SU-DHL-6 (cell line): ENCODE measurements around the gene USP25.

Experiments used
- H2AFZ ChIP-seq: fragments of 200-600 bp; sonication (generic); 2 replicates; pipeline ENCODE4 v1.6.1; 2014; ENCODE audit warnings: low read depth, mild to moderate bottlenecking, moderate library complexity, mixed read lengths, antibody characterized with exemption, low read length; ENCODE audit not compliant: severe bottlenecking
- H3F3A ChIP-seq: fragments of 200-600 bp; shearing (Covaris generic); 2 replicates; pipeline ENCODE4 v1.6.0; 2016; ENCODE audit warnings: antibody characterized with exemption, mild to moderate bottlenecking; ENCODE audit not compliant: insufficient read depth
- H3K27ac ChIP-seq: fragments of 200-600 bp; sonication (generic); 2 replicates; pipeline ENCODE4 v1.5.1; 2016; ENCODE audit warnings: low read depth, mild to moderate bottlenecking, low read length, moderate library complexity, mixed read lengths
- H3K27me3 ChIP-seq: fragments of 200-600 bp; sonication (generic), shearing (Covaris generic); 2 replicates; pipeline ENCODE4 v1.6.0; 2014; ENCODE audit warnings: mild to moderate bottlenecking, low read length
- H3K36me3 ChIP-seq: fragments of 200-600 bp; sonication (generic); 2 replicates; pipeline ENCODE4 v1.6.1; 2014; ENCODE audit warnings: mild to moderate bottlenecking, low read length, mixed read lengths
- H3K4me2 ChIP-seq: fragments of 300-600, 200-600 bp; shearing (Covaris generic), sonication (generic); 2 replicates; pipeline ENCODE4 v1.6.0; 2014; ENCODE audit warnings: low read length, low read depth, mild to moderate bottlenecking; ENCODE audit not compliant: poor library complexity, severe bottlenecking
- H3K4me3 ChIP-seq: fragments of 200-600 bp; sonication (generic); 2 replicates; pipeline ENCODE4 v1.5.1; 2014; ENCODE audit warnings: antibody characterized with exemption, low read length, mild to moderate bottlenecking, mixed read lengths; ENCODE audit not compliant: insufficient read depth, poor library complexity, severe bottlenecking
- H3K79me2 ChIP-seq: fragments of 200-600 bp; sonication (generic); 2 replicates; pipeline ENCODE4 v1.6.1; 2014; ENCODE audit warnings: mild to moderate bottlenecking, low read length, moderate library complexity; ENCODE audit not compliant: insufficient read depth
- H3K9ac ChIP-seq: fragments of 200-600 bp; sonication (generic); 2 replicates; pipeline ENCODE4 v1.7.0; 2014; ENCODE audit warnings: mild to moderate bottlenecking, low read length
- H3K9me2 ChIP-seq: fragments of 200-600 bp; sonication (generic); replicated peaks from 2 replicates; pipeline ENCODE4 v1.6.1; 2014; ENCODE audit warnings: low read length; ENCODE audit not compliant: insufficient read depth
- H3K9me3 ChIP-seq: fragments of 200-600 bp; sonication (generic); 2 replicates; pipeline ENCODE4 v1.6.1; 2014; ENCODE audit warnings: low read length, mixed read lengths; ENCODE audit not compliant: insufficient read depth
- H4K20me1 ChIP-seq: fragments of 200-600 bp; sonication (generic); 2 replicates; pipeline ENCODE4 v1.6.1; 2014; ENCODE audit warnings: low read depth, mild to moderate bottlenecking, antibody characterized with exemption, low read length, moderate library complexity, mixed read lengths
- CTCF ChIP-seq: fragments of 200-600 bp; sonication (generic); IDR thresholded peaks from one replicate; pipeline ENCODE4 v1.5.1; 2017; ENCODE audit warnings: antibody characterized with exemption, mild to moderate bottlenecking, low read length, moderate library complexity; ENCODE audit not compliant: insufficient read depth, poor library complexity, severe bottlenecking
- EZH2phosphoT487 ChIP-seq: fragments of 200-600 bp; sonication (generic), shearing (Covaris generic); conservative IDR thresholded peaks from 2 replicates; pipeline ENCODE4 v1.6.1; 2018; ENCODE audit warnings: mild to moderate bottlenecking, antibody characterized with exemption, low read length, moderate library complexity, mixed read lengths

Gene USP25

DNA sequence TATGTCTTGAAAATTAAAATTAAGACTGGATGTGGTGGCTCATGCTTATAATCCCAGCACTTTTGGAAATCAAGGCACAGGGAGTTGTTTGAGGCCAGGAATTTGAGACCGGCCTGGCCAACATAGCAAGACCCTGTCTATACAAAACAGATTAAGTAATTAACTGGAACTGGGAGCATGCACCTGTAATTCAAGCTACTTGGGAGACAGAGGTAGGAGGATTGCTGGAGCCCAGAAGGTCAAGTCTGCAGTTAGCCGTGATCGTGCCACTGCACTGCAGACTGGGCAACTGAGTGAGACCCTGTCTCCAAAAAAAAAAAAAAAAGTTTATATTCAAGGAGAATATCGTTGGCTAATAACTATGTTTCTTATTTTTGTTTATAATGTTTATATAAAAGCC lies 139.2 kb downstream of the USP25 start:
- no peaks in the 10 kb centered on the region for H3K9me3 ChIP-seq
- H3K9ac ChIP-seq: no peak overlapping the region
- H3K9me2 ChIP-seq: no peaks in the 10 kb centered on the region
- no peaks in the 10 kb centered on the region for H4K20me1 ChIP-seq
- peaks cover 24% of the 10 kb centered on the region; the same call in 1 of the 2 replicates for H3K36me3 ChIP-seq
- H3K27ac ChIP-seq: no peak overlapping the region
- no peak overlapping the region for H3K4me3 ChIP-seq
- TF ChIP-seq CTCF (no peak), EZH2phosphoT487 (no peak)
- H3K27me3 ChIP-seq: no peaks in the 10 kb centered on the region
- H3K79me2 ChIP-seq: no peaks in the 10 kb centered on the region
- H2AFZ ChIP-seq: no peak overlapping the region
- H3F3A ChIP-seq: no peaks in the 10 kb centered on the region
- no peak overlapping the region for H3K4me2 ChIP-seq

- no peak for TF ChIP-seq EZH2phosphoT487
- no peak for TF ChIP-seq CTCF
- H3K36me3 ChIP-seq: peaks cover 30% of the 10 kb centered on the region; the same call in 1 of the 2 replicates
- H3K4me3 ChIP-seq: no peak overlapping the region
These were observed 141.0 kb downstream of the USP25 start for GRCh38 chr21:15870819-15871218.

GRCh38 chr21:15872236-15872635 lies 142.5 kb downstream of the USP25 start:
- H4K20me1 ChIP-seq: no peaks in the 10 kb centered on the region
- H3K4me3 ChIP-seq: no peak overlapping the region
- H3K27me3 ChIP-seq: no peaks in the 10 kb centered on the region
- H2AFZ ChIP-seq: no peak overlapping the region
- no peaks in the 10 kb centered on the region for H3F3A ChIP-seq
- H3K27ac ChIP-seq: no peak overlapping the region
- no peaks in the 10 kb centered on the region for H3K79me2 ChIP-seq
- TF ChIP-seq EZH2phosphoT487: no peak
- no peak for TF ChIP-seq CTCF
- no peak overlapping the region for H3K4me2 ChIP-seq
- H3K9ac ChIP-seq: no peak overlapping the region
- H3K36me3 ChIP-seq: peaks cover 27% of the 10 kb centered on the region; the same call in 1 of the 2 replicates
- no peaks in the 10 kb centered on the region for H3K9me2 ChIP-seq
- H3K9me3 ChIP-seq: no peaks in the 10 kb centered on the region

More at GRCh38 chr21:15870819-15871218, 141.0 kb downstream of the USP25 start:
- Histone ChIP-seq H3K9me2 (no peaks in the 10 kb centered on the region), H3K9me3 (no peaks in the 10 kb centered on the region), H3K27ac (no peak overlapping the region), H3K4me2 (peak overlapping the region; percentile 35), H4K20me1 (no peaks in the 10 kb centered on the region), H2AFZ (no peak overlapping the region), H3F3A (no peaks in the 10 kb centered on the region), H3K79me2 (no peaks in the 10 kb centered on the region), H3K9ac (no peak overlapping the region), H3K27me3 (no peaks in the 10 kb centered on the region)
